Transverse colon (tissue), 4 donors: ENCODE measurements around the gene DYNC1I1. TPM values are rescaled to one million over a fixed set of nuclear protein-coding genes. Genes with fewer than 3 reads are reported as not detected.

Experiments
- DNase-seq: peaks from one replicate; pipeline ENCODE4 v3.0.0-alpha.2; 2019
- H3K27ac ChIP-seq, 4 donors: fragments of 200-600 bp; sonication (generic); 2 replicates each; pipeline ENCODE4 v1.5.1; 2016 to 2018; ENCODE audit warnings: inconsistent platforms in 4 of 4
- H3K27me3 ChIP-seq: fragments of 200-600 bp; sonication (generic); 2 replicates; pipeline ENCODE4 v1.5.1; 2017; ENCODE audit warnings: inconsistent platforms
- H3K36me3 ChIP-seq, 4 donors: fragments of 200-600 bp; sonication (generic); 2 replicates each; pipeline ENCODE4 v1.5.1; 2017 to 2019; ENCODE audit warnings: inconsistent platforms in 4 of 4
- H3K4me1 ChIP-seq, 4 donors: fragments of 200-600 bp; sonication (generic); 2 replicates each; pipeline ENCODE4 v1.5.1; 2017 to 2020; ENCODE audit warnings: inconsistent platforms in 4 of 4
- H3K4me3 ChIP-seq, 4 donors: fragments of 200-600 bp; sonication (generic); 1 replicate in 1 of 4; 2 replicates in 3 of 4; pipeline versions ENCODE4 v1.5.1 to v1.6.1; 2017 to 2019; ENCODE audit warnings: inconsistent platforms in 4 of 4
- H3K9me3 ChIP-seq, 2 donors: fragments of 200-600 bp; sonication (generic); 2 replicates each; pipeline ENCODE4 v1.5.1; 2017 to 2019; ENCODE audit warnings: inconsistent platforms in 2 of 2
- CTCF ChIP-seq, 5 experiments: fragments of 200-600 bp in 3 of 5; fragments of 450-650 bp in 2 of 5; sonication (generic) in 3 of 5; IDR thresholded peaks; 1 replicate in 2 of 5; 2 replicates in 3 of 5; pipeline ENCODE4 v1.5.1; 2016 to 2017; ENCODE audit warnings: antibody characterized with exemption in 5 of 5, inconsistent platforms in 3 of 5, mild to moderate bottlenecking in 2 of 5, moderate library complexity in 1 of 5
- EP300 ChIP-seq: sonication (generic); formaldehyde crosslinking; IDR thresholded peaks from one replicate; pipeline ENCODE4 v1.6.1; 2017; ENCODE audit warnings: antibody characterized with exemption, low read depth
- POLR2A ChIP-seq: fragments of 450-650 bp; IDR thresholded peaks from one replicate; pipeline ENCODE4 v1.6.1; 2016; ENCODE audit warnings: antibody characterized with exemption, mild to moderate bottlenecking, moderate library complexity
- POLR2AphosphoS5 ChIP-seq, 3 donors: sonication (generic); formaldehyde crosslinking; IDR thresholded peaks; one replicate each; pipeline ENCODE4 v1.6.1; 2016; ENCODE audit warnings: antibody characterized with exemption in 3 of 3
- WGBS, 2 donors: methylation state at CpG; one replicate each; pipeline ENCODE4 v1.1.5; 2018; ENCODE audit warnings: low coverage in 1 of 2; 5-methylcytosine and 5-hydroxymethylcytosine counted together
- in situ Hi-C, 4 donors: fragments of 200-750 bp; cut with MboI; loops; one replicate each; pipeline versions ENCODE4 v1.15.0 to v1.15.1; 2017; ENCODE audit warnings: low sequenced_read_pairs in 3 of 4, low pct_ligation_motif_present in 1 of 4, low pct_unique_long_range_greater_than_20kb in 1 of 4
- intact Hi-C: fragments of 100-400 bp; cut with DNase I; formaldehyde crosslinking; loops from one replicate; pipeline ENCODE4 v1.15.1; 2023; ENCODE audit warnings: low total_unique reads
- total RNA-seq, 4 donors: library from RNA; depleted of rRNA; stranded (reverse); fragments of >200 nt; gene quantifications; one replicate each; pipeline ENCODE4 v1.1.0, GENCODE V29; 2016

DYNC1I1 gene
- total RNA-seq, 4 donors from 2014 or later = 1.8 to 37.0 (median 7.4) TPM

GRCh38 chr7:95780665-95781064 lies 8.3 kb downstream of the DYNC1I1 start:
- Histone ChIP-seq H3K27me3 (no peaks in the 10 kb centered on the region), H3K36me3 (no peaks in the 10 kb centered on the region), H3K27ac (no peak overlapping the region), H3K4me1 (no peaks in the 10 kb centered on the region), H3K9me3 (no peaks in the 10 kb centered on the region), H3K4me3 (no peak overlapping the region)
- DNase-seq = no peak
- intact Hi-C loops (no loop called here), in situ Hi-C loops (no loop called here)
- 78 to 81% methylated on average over 5 of the region's 5 CpGs for WGBS, 2 donors
- TF ChIP-seq CTCF (IDR thresholded peaks at IDR 0.05) (no peak), EP300 (no peak), POLR2AphosphoS5 (IDR thresholded peaks at IDR 0.05) (no peak), POLR2A (no peak)

- Histone ChIP-seq H3K27ac (no peak overlapping the region), H3K36me3 (no peaks in the 10 kb centered on the region), H3K4me1 (no peaks in the 10 kb centered on the region), H3K9me3 (no peaks in the 10 kb centered on the region), H3K4me3 (no peak overlapping the region), H3K27me3 (no peaks in the 10 kb centered on the region)
- DNase-seq = no peak
- WGBS, 2 donors = 33% methylated on average over 3 of the region's 3 CpGs; no CpG with 5 or more reads in 1 of the 2 donors
- in situ Hi-C loops = no loop called here
- intact Hi-C loops = no loop called here
- no peak for TF ChIP-seq CTCF (IDR thresholded peaks at IDR 0.05)
- no peak for TF ChIP-seq POLR2AphosphoS5 (IDR thresholded peaks at IDR 0.05)
- TF ChIP-seq POLR2A = no peak
- TF ChIP-seq EP300 = no peak
These were observed 9.7 kb downstream of the DYNC1I1 start for GRCh38 chr7:95781961-95782586.

GRCh38 chr7:95784796-95785195 lies 12.4 kb downstream of the DYNC1I1 start:
- Histone ChIP-seq H3K4me1 (no peaks in the 10 kb centered on the region), H3K36me3 (no peaks in the 10 kb centered on the region), H3K27ac (no peak overlapping the region), H3K9me3 (no peaks in the 10 kb centered on the region), H3K27me3 (no peaks in the 10 kb centered on the region), H3K4me3 (no peak overlapping the region)
- no peak for DNase-seq
- TF ChIP-seq POLR2A (no peak), CTCF (IDR thresholded peaks at IDR 0.05) (no peak), POLR2AphosphoS5 (IDR thresholded peaks at IDR 0.05) (no peak), EP300 (no peak)
- intact Hi-C loops = no loop called here
- in situ Hi-C loops = no loop called here

GRCh38 chr7:95788258-95788657 lies 15.9 kb downstream of the DYNC1I1 start:
- Histone ChIP-seq H3K27ac (no peak overlapping the region), H3K36me3 (no peaks in the 10 kb centered on the region), H3K27me3 (no peaks in the 10 kb centered on the region), H3K9me3 (no peaks in the 10 kb centered on the region), H3K4me1 (no peaks in the 10 kb centered on the region), H3K4me3 (no peak overlapping the region)
- in situ Hi-C loops = no loop called here
- WGBS, 2 donors = 86% methylated on average over 6 of the region's 6 CpGs; no CpG with 5 or more reads in 1 of the 2 donors
- intact Hi-C loops = no loop called here
- TF ChIP-seq POLR2AphosphoS5 (IDR thresholded peaks at IDR 0.05) (no peak), POLR2A (no peak), CTCF (IDR thresholded peaks at IDR 0.05) (no peak), EP300 (no peak)
- DNase-seq = no peak
